ENCODE results near the gene ADAM15.

The ADAM15 gene

GRCh38 chr1:155103325-155103724, 52.2 kb downstream of the ADAM15 start:
- TF ChIP-seq CTCF (IDR thresholded peaks at IDR 0.05; ENCODE audit: low read length, missing control alignments) = no peak
- no peak for DNase-seq (ENCODE audit: low read depth)
- no peak overlapping the region for H3K4me3 ChIP-seq (replicated peaks; ENCODE audit: low read depth, low read length)

GRCh38 chr1:155104605-155105534, 53.8 kb downstream of the ADAM15 start:
- TF ChIP-seq CTCF (IDR thresholded peaks at IDR 0.05; ENCODE audit: low read length, missing control alignments) = no peak
- H3K4me3 ChIP-seq (replicated peaks; ENCODE audit: low read depth, low read length) = no peak overlapping the region
- DNase-seq (ENCODE audit: low read depth) = no peak

GRCh38 chr1:155105604-155106011, 54.5 kb downstream of the ADAM15 start:
- peak; percentile 79 for DNase-seq (ENCODE audit: low read depth)
- no peak overlapping the region for H3K4me3 ChIP-seq (replicated peaks; ENCODE audit: low read depth, low read length)
- TF ChIP-seq CTCF (IDR thresholded peaks at IDR 0.05; ENCODE audit: low read length, missing control alignments) = no peak

GRCh38 chr1:155106862-155107261, 55.7 kb downstream of the ADAM15 start:
- no peak overlapping the region for H3K4me3 ChIP-seq (replicated peaks; ENCODE audit: low read depth, low read length)
- no peak for TF ChIP-seq CTCF (IDR thresholded peaks at IDR 0.05; ENCODE audit: low read length, missing control alignments)
- DNase-seq (ENCODE audit: low read depth) = no peak

GRCh38 chr1:155107309-155108264, 56.5 kb downstream of the ADAM15 start:
- no peak for TF ChIP-seq CTCF (IDR thresholded peaks at IDR 0.05; ENCODE audit: low read length, missing control alignments)
- no peak overlapping the region for H3K4me3 ChIP-seq (replicated peaks; ENCODE audit: low read depth, low read length)
- no peak for DNase-seq (ENCODE audit: low read depth)

- no peak for DNase-seq (ENCODE audit: low read depth)
- TF ChIP-seq CTCF (IDR thresholded peaks at IDR 0.05; ENCODE audit: low read length, missing control alignments) = no peak
- H3K4me3 ChIP-seq (replicated peaks; ENCODE audit: low read depth, low read length) = no peak overlapping the region
Observed at GRCh38 chr1:155108296-155108695, 57.2 kb downstream of the ADAM15 start.

Data from fibroblast of pulmonary artery (primary cell).